Melanocyte of skin (primary cell): ENCODE data around the gene LMTK3. TPM values are rescaled to one million over a fixed set of nuclear protein-coding genes. Genes with fewer than 3 reads are reported as not detected.

Source experiments
- total RNA-seq, 2 donors: library from RNA; depleted of rRNA; stranded (reverse); fragments of >200 nt; gene quantifications; 2 replicates each; pipeline ENCODE4 v1.2.3, GENCODE V29; 2012

Gene LMTK3, protein sequence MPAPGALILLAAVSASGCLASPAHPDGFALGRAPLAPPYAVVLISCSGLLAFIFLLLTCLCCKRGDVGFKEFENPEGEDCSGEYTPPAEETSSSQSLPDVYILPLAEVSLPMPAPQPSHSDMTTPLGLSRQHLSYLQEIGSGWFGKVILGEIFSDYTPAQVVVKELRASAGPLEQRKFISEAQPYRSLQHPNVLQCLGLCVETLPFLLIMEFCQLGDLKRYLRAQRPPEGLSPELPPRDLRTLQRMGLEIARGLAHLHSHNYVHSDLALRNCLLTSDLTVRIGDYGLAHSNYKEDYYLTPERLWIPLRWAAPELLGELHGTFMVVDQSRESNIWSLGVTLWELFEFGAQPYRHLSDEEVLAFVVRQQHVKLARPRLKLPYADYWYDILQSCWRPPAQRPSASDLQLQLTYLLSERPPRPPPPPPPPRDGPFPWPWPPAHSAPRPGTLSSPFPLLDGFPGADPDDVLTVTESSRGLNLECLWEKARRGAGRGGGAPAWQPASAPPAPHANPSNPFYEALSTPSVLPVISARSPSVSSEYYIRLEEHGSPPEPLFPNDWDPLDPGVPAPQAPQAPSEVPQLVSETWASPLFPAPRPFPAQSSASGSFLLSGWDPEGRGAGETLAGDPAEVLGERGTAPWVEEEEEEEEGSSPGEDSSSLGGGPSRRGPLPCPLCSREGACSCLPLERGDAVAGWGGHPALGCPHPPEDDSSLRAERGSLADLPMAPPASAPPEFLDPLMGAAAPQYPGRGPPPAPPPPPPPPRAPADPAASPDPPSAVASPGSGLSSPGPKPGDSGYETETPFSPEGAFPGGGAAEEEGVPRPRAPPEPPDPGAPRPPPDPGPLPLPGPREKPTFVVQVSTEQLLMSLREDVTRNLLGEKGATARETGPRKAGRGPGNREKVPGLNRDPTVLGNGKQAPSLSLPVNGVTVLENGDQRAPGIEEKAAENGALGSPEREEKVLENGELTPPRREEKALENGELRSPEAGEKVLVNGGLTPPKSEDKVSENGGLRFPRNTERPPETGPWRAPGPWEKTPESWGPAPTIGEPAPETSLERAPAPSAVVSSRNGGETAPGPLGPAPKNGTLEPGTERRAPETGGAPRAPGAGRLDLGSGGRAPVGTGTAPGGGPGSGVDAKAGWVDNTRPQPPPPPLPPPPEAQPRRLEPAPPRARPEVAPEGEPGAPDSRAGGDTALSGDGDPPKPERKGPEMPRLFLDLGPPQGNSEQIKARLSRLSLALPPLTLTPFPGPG (N-terminal part only)
- total RNA-seq: under 1 TPM in 1 of 2 donors, not detected in 1; under 0.01 TPM

DNA sequence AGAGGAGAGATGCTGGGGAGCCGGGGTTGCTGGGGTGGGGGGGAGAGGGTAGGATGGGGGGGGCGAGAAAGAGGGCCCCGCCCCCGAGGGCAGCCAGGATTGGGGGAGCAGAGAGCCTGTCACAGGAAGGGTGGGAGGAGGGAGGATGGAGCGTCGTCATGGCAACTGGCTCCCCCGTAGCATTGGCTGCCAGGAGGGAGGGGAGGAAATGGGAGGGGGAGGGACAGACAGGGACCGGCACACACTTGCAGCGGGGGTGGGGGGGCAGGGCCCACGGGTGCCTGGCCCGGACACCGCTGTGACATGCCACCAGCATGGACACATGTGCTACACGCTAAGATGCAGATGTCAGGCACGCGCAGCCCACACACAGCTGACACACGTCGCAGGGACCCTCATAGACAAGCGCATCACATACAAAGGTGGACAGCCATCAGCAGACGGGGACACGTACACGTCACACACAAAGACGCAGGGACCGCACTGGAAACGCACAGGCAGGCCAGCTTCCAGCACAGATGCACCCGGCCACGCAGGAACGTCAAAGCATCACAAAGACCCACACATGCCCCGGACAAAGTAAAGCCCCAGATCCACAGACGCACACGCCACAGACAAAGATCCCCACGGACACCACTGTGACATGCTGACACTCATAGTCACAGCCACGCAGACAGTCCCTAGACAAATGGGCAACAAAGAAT is at the start of gene LMTK3:
Gene LMTK3 (minus strand): TSS at position 36 of the 704 bp plus-strand sequence. CDS start 259 bp downstream, outside the sequence.

GRCh38 chr19:48551437-48552302 is 40.0 kb upstream of the LMTK3 start, which contains the start of gene SULT2B1:
SULT2B1 (plus strand) TSS chr19:48552172; CDS start chr19:48552253, 81 bp downstream.

GRCh38 chr19:48469289-48469881 is 42.2 kb downstream of the LMTK3 start, which contains the start of gene CYTH2:
CYTH2 (plus strand) TSS chr19:48469369; CDS start chr19:48469508, 139 bp downstream.

GRCh38 chr19:48455171-48455907 is 56.3 kb downstream of the LMTK3 start, which contains the start of gene KCNJ14:
KCNJ14 (plus strand) TSS chr19:48455574; CDS start chr19:48461725, 6,151 bp downstream.

GRCh38 chr19:48445606-48446481 is 65.8 kb downstream of the LMTK3 start, which contains the start of gene GRWD1:
GRWD1 (plus strand) TSS chr19:48445983; CDS start chr19:48446006, 23 bp downstream.

Other genes starting within 250 kb of the LMTK3 start
- gene ZNF114, start 241.8 kb downstream of the LMTK3 start, total RNA-seq: 1 to 10 TPM in 1 of 2 donors, under 1 TPM in 1; 0.69 to 2.0 TPM
- 100 to 1,000 TPM; 226 to 291 TPM for gene EMP3, start 186.3 kb downstream of the LMTK3 start, total RNA-seq
- gene TMEM143, start 147.9 kb downstream of the LMTK3 start, total RNA-seq: 1 to 10 TPM; 3.7 to 7.2 TPM
- gene SYNGR4, start 147.5 kb downstream of the LMTK3 start, total RNA-seq: not detected
- gene KDELR1, start 120.3 kb downstream of the LMTK3 start, total RNA-seq: 10 to 100 TPM; 41.3 to 54.6 TPM
- 1 to 10 TPM in 1 of 2 donors, under 1 TPM in 1; 0.67 to 1.0 TPM for gene GRIN2D, start 118.2 kb downstream of the LMTK3 start, total RNA-seq
- gene GRWD1, start 65.9 kb downstream of the LMTK3 start, total RNA-seq: 10 to 100 TPM; 37.5 to 54.6 TPM
- gene KCNJ14, start 56.3 kb downstream of the LMTK3 start, total RNA-seq: under 1 TPM; 0.33 to 0.34 TPM
- 10 to 100 TPM; 33.3 to 34.1 TPM for gene CYTH2, start 42.5 kb downstream of the LMTK3 start, total RNA-seq
- under 1 TPM in 1 of 2 donors, not detected in 1; 0.33 TPM for gene SULT2B1, start 40.3 kb upstream of the LMTK3 start, total RNA-seq
- gene SPACA4, start 94.9 kb upstream of the LMTK3 start, total RNA-seq: not detected
- gene FAM83E, start 103.2 kb upstream of the LMTK3 start, total RNA-seq: under 1 TPM in 1 of 2 donors, not detected in 1; under 0.01 TPM
- gene RPL18, start 107.3 kb upstream of the LMTK3 start, total RNA-seq: 1,000 to 10,000 TPM in 1 of 2 donors, 100 to 1,000 TPM in 1; 840 to 1,494 TPM
- 10 to 100 TPM; 12.7 to 15.1 TPM for gene SPHK2, start 107.7 kb upstream of the LMTK3 start, total RNA-seq
- 10 to 100 TPM in 1 of 2 donors, 1 to 10 TPM in 1; 9.3 to 13.1 TPM for gene DBP, start 125.5 kb upstream of the LMTK3 start, total RNA-seq
- gene CA11, start 134.4 kb upstream of the LMTK3 start, total RNA-seq: 1 to 10 TPM in 1 of 2 donors, under 1 TPM in 1; 0.67 to 1.4 TPM
- gene NTN5, start 161.2 kb upstream of the LMTK3 start, total RNA-seq: under 1 TPM; under 0.01 to 0.69 TPM
- under 1 TPM in 1 of 2 donors, not detected in 1; under 0.01 TPM for gene FUT2, start 184.1 kb upstream of the LMTK3 start, total RNA-seq
- gene MAMSTR, start 207.9 kb upstream of the LMTK3 start, total RNA-seq: 1 to 10 TPM in 1 of 2 donors, under 1 TPM in 1; 0.33 to 1.0 TPM
- 10 to 100 TPM in 1 of 2 donors, 1 to 10 TPM in 1; 3.0 to 26.8 TPM for gene RASIP1, start 228.8 kb upstream of the LMTK3 start, total RNA-seq
- under 1 TPM; 0.33 to 0.34 TPM for gene IZUMO1, start 235.1 kb upstream of the LMTK3 start, total RNA-seq
- gene FUT1, start 240.8 kb upstream of the LMTK3 start, total RNA-seq: 1 to 10 TPM in 1 of 2 donors, under 1 TPM in 1; 0.34 to 1.7 TPM
- gene FGF21, start 243.7 kb upstream of the LMTK3 start, total RNA-seq: not detected